ENCODE measurements around the gene CAPN12. TPM values are rescaled to one million over a fixed set of nuclear protein-coding genes. Genes with fewer than 3 reads are reported as not detected.

The CAPN12 gene
- total RNA-seq, 1 experiment from 2014 or later: 58.5 TPM

DNA sequence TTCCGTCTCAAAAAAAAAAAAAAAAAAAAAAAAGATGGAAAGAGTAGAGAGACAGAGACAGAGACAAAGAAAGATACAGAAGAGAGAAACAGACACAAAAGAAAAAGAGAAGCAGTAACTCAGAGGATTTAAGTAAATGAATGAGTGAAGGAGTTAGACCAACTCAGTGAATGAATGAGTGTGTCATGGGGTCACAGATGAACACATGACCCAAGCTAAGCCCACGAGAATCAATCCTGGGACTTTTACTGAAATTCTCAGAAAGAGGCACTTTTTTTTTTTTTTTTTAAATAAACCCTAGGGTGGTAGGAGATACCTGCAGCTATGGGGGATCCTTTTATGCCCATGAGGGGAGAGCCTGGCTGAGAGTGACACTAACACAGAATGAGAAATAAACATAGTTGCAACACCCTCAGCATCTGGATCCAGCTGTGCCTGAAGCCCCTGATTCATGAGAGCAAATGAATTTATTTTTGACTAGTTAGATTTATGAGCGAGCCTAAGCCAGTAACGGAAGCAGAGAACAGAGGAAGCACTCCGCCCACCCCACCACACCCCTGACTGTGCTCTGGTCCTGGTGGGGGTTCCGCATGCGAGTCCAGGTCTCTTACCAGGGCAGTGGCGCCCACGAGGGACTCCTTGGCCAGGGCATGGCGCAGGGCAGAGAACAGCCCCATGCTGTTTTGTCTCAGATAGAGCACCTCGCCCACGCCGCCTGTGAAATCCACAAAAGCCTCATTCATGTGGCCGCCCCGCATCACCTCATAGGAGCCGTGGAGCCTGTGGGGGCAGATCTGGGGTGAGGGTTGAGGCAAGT, 4.6 kb downstream of the CAPN12 start:
- no peak for DNase-seq (ENCODE audit: low read depth, low spot score)
- Histone ChIP-seq H3K27me3 (ENCODE audit: control insufficient read depth, insufficient read depth, low read length) (no peaks in the 10 kb centered on the region), H3K27ac (ENCODE audit: low read length) (0 out of 2 replicates have a peak overlapping the region, but pooled peaks have one; percentile 0), H3K4me3 (ENCODE audit: low read depth in 2 of 2, low read length in 2 of 2) (no peak overlapping the region), H3K4me1 (ENCODE audit: control insufficient read depth, insufficient read depth, low read length) (peaks cover 11% of the 10 kb centered on the region), H3K9me3 (ENCODE audit: control insufficient read depth, insufficient read depth, low read depth, low read length) (no peaks in the 10 kb centered on the region), H3K36me3 (ENCODE audit: control insufficient read depth, insufficient read depth, low read length) (no peaks in the 10 kb centered on the region)
- POLR2A ChIA-PET: interaction anchor here (0.6 to 0.7 kb wide), 3 partner anchors 111 to 205 kb away, joined by 3 to 6 read pairs (median 6); no protein-coding TSS in a partner anchor
- no peak for ATAC-seq
- intact Hi-C loops (cut with micrococcal nuclease; ENCODE audit: unreplicated experiment) (no loop called here), in situ Hi-C loops (cut with HindIII; ENCODE audit: low pct_unique_long_range_greater_than_20kb, low sequenced_read_pairs) (no loop called here)
- BruUV-seq (replicated peaks): no TSS peak
- peak; percentile 52; the same call in 1 of the 2 replicates for TF ChIP-seq POLR2AphosphoS5 (IDR thresholded peaks at IDR 0.05; ENCODE audit: low read depth, low read length)
- TF ChIP-seq CTCF (IDR thresholded peaks at IDR 0.05): no peak
- CTCF ChIA-PET: no interaction called here

DNA sequence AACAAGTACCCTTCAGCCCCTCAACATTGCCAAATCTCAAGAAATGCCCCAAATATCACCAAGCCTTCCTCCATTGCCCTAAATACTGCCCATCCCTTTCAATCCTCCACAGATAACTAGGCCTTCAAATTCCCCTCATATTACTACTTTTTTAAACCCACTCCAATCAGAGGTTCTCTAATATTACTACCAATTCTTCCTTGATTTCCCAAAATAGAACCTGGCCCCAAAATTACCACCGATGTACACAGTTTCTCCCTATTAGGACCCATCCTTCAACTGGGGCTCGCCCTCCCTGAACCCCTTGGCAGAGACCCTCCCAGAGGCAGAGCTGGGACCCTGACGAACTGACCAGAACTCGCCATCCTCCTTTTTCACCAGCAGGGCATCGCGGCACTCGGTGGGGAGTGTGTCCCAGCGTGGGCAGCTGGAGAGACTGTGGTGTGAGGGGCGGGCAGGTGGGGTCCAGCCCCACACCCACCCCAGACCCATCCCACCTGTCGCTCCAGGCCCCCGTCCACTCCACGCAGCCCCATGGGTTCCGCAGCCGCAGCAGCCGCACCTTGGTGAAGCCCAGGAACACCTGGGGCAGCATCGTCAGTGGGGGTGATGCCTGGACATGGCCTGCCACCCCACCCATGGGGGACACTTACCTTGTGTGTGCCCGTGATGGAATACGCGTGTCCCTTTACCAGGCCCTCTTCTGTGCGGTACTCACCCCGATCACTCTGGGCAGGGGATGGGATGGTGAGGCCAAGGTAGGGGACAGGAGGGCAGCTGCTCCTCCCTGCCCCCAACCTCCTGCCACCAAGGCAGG, 6.1 kb downstream of the CAPN12 start:
- POLR2A ChIA-PET: interaction anchor here (0.6 kb wide), 1 partner anchor 10 kb away, joined by 3 read pairs; no protein-coding TSS in a partner anchor
- Histone ChIP-seq H3K36me3 (ENCODE audit: control insufficient read depth, insufficient read depth, low read length) (no peaks in the 10 kb centered on the region), H3K27me3 (ENCODE audit: control insufficient read depth, insufficient read depth, low read length) (no peaks in the 10 kb centered on the region), H3K27ac (ENCODE audit: low read length) (no peak overlapping the region), H3K4me1 (ENCODE audit: control insufficient read depth, insufficient read depth, low read length) (peaks cover 23% of the 10 kb centered on the region), H3K9me3 (ENCODE audit: control insufficient read depth, insufficient read depth, low read depth, low read length) (no peaks in the 10 kb centered on the region), H3K4me3 (ENCODE audit: low read depth in 2 of 2, low read length in 2 of 2) (no peak overlapping the region)
- no peak for DNase-seq (ENCODE audit: low read depth, low spot score)
- no peak for ATAC-seq
- CTCF ChIA-PET: interaction anchor here (0.6 kb wide), 1 partner anchor 89 kb away, joined by 3 read pairs; no protein-coding TSS in a partner anchor
- in situ Hi-C loops (cut with HindIII; ENCODE audit: low pct_unique_long_range_greater_than_20kb, low sequenced_read_pairs): no loop called here
- TF ChIP-seq CTCF (IDR thresholded peaks at IDR 0.05): no peak
- TF ChIP-seq SIN3A (IDR thresholded peaks at IDR 0.05; ENCODE audit: borderline replicate concordance, insufficient read depth, low read depth, low read length): 0 out of 2 replicates have a peak, but pooled peaks have one; percentile 44
- intact Hi-C loops (cut with micrococcal nuclease; ENCODE audit: unreplicated experiment): no loop called here
- BruUV-seq (replicated peaks): TSS peak; percentile 61

GRCh38 chr19:38737281-38737865, 6.9 kb downstream of the CAPN12 start:
- no peaks in the 10 kb centered on the region for H3K27me3 ChIP-seq (ENCODE audit: control insufficient read depth, insufficient read depth, low read length)
- H3K4me1 ChIP-seq (ENCODE audit: control insufficient read depth, insufficient read depth, low read length): peaks cover 30% of the 10 kb centered on the region
- DNase-seq (ENCODE audit: low read depth, low spot score) (no peak), ATAC-seq (no peak)
- no TSS peak for BruUV-seq (replicated peaks)
- no peaks in the 10 kb centered on the region for H3K36me3 ChIP-seq (ENCODE audit: control insufficient read depth, insufficient read depth, low read length)
- H3K4me3 ChIP-seq (ENCODE audit: low read depth in 2 of 2, low read length in 2 of 2): no peak overlapping the region
- no peaks in the 10 kb centered on the region for H3K9me3 ChIP-seq (ENCODE audit: control insufficient read depth, insufficient read depth, low read depth, low read length)
- ChIA-PET CTCF (interaction anchor here (0.5 to 0.6 kb wide), 2 partner anchors 9 to 88 kb away, joined by 3 read pairs; no protein-coding TSS in a partner anchor), POLR2A (interaction anchor here (0.5 kb wide), 1 partner anchor 169 kb away, joined by 17 read pairs; no protein-coding TSS in a partner anchor)
- intact Hi-C loops (cut with micrococcal nuclease; ENCODE audit: unreplicated experiment): no loop called here
- H3K27ac ChIP-seq (ENCODE audit: low read length): no peak overlapping the region
- TF ChIP-seq, protein P1, sequence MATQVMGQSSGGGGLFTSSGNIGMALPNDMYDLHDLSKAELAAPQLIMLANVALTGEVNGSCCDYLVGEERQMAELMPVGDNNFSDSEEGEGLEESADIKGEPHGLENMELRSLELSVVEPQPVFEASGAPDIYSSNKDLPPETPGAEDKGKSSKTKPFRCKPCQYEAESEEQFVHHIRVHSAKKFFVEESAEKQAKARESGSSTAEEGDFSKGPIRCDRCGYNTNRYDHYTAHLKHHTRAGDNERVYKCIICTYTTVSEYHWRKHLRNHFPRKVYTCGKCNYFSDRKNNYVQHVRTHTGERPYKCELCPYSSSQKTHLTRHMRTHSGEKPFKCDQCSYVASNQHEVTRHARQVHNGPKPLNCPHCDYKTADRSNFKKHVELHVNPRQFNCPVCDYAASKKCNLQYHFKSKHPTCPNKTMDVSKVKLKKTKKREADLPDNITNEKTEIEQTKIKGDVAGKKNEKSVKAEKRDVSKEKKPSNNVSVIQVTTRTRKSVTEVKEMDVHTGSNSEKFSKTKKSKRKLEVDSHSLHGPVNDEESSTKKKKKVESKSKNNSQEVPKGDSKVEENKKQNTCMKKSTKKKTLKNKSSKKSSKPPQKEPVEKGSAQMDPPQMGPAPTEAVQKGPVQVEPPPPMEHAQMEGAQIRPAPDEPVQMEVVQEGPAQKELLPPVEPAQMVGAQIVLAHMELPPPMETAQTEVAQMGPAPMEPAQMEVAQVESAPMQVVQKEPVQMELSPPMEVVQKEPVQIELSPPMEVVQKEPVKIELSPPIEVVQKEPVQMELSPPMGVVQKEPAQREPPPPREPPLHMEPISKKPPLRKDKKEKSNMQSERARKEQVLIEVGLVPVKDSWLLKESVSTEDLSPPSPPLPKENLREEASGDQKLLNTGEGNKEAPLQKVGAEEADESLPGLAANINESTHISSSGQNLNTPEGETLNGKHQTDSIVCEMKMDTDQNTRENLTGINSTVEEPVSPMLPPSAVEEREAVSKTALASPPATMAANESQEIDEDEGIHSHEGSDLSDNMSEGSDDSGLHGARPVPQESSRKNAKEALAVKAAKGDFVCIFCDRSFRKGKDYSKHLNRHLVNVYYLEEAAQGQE (IDR thresholded peaks at IDR 0.05; ENCODE audit: insufficient read depth in 1 of 2, low read depth in 2 of 2, low read length in 1 of 2): no peak
- TF ChIP-seq POLR2AphosphoS5 (IDR thresholded peaks at IDR 0.05; ENCODE audit: low read depth, low read length): no peak
- no peak for TF ChIP-seq CTCF (IDR thresholded peaks at IDR 0.05)
- no peak for TF ChIP-seq TCF7L2 (IDR thresholded peaks at IDR 0.05; ENCODE audit: low read depth, low read length)
- TF ChIP-seq SIN3A (IDR thresholded peaks at IDR 0.05; ENCODE audit: borderline replicate concordance, insufficient read depth, low read depth, low read length): no peak
- in situ Hi-C loops (cut with HindIII; ENCODE audit: low pct_unique_long_range_greater_than_20kb, low sequenced_read_pairs): no loop called here
